GM10266 (cell line): ENCODE results near the gene ITGAV.

Experiments used
- DNase-seq: peaks from one replicate; pipeline ENCODE4 v3.0.0; 2012; ENCODE audit errors: extremely low spot score
- CTCF ChIP-seq: IDR thresholded peaks from 2 replicates; pipeline ENCODE4 v1.5.1; 2012; ENCODE audit warnings: mild to moderate bottlenecking, low read depth; ENCODE audit not compliant: control insufficient read depth, insufficient read depth; ENCODE audit errors: missing control alignments

Gene ITGAV

DNA sequence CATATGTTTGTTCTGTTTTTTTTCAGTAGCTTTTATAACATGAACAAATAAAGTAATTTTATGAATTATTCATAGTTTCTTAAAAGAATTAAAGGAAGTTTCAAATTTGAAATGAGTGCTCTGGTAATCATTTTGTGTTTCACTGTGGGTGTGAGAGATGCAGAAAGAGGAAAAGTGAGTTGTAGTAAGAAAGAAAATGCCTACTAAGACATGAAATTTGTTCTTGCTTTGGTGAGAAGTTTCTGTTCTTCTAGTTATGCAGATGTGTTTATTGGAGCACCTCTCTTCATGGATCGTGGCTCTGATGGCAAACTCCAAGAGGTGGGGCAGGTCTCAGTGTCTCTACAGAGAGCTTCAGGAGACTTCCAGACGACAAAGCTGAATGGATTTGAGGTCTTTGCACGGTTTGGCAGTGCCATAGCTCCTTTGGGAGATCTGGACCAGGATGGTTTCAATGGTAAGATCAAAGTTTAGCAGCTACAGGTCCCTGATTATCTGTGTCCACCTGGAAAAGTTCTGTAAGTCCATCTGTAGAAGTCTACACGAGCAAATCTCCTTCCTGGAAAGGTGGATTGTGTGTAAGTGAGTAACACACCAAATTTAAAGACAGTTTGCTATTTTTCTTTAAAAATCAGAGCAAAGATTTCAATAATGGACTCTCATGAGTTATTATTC lies 51.4 kb downstream of the ITGAV start:
- no peak for DNase-seq
- TF ChIP-seq CTCF: no peak

DNA sequence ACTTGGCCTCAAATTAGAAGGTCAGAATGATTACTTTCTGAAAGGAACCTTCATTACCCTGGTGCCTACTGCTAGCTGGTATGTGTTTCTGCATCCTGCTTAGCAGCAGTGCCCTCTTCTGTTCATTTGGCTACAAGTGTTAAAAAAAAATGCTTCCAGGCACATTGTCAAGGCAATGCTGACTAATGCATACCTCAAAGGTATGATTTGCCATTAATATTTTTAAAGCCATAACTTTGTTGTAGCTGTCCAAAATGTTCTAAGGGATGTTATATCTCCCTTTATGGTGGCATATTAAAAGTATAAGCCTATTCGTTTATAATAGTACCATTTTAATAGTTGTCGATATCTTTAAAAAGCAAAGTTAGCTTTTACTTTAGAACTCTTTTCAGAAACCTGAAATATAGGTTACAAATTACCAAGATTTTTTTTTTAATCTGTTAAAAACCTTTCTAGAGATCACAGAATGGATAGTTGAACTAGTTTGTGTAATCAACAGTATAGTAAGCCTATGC lies 52.0 kb downstream of the ITGAV start:
- DNase-seq: peak; percentile 35

DNA sequence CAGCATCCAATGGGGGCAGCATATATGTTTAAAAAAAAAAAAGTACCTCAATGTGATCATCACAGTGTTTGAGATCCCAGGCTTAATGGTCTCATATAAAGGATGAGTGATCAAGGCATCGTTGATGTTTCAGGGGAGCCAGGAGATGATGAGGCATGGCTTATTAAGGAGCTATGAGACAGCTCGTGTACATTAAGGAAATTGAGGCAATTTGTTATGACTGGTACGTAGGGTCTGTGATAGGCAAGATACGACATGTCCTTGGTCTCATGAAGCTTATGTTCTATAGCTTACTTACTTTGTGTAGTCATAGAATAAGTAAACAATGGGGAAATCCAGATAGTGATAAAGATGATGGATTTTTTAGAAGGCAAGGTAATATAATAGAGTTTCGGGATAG lies 54.9 kb downstream of the ITGAV start:
- DNase-seq: no peak
- TF ChIP-seq CTCF: no peak

More for the DNA sequence above, 52.0 kb downstream of the ITGAV start:
- TF ChIP-seq CTCF: peak; percentile 76

GRCh38 chr2:186645999-186646398 lies 56.1 kb downstream of the ITGAV start:
- TF ChIP-seq CTCF: no peak

GRCh38 chr2:186648130-186648529 lies 58.3 kb downstream of the ITGAV start:
- no peak for DNase-seq
- TF ChIP-seq CTCF: no peak

More at GRCh38 chr2:186645999-186646398, 56.1 kb downstream of the ITGAV start:
- DNase-seq: no peak

GRCh38 chr2:186653511-186653910 lies 63.7 kb downstream of the ITGAV start:
- TF ChIP-seq CTCF: no peak
- DNase-seq: no peak

DNA sequence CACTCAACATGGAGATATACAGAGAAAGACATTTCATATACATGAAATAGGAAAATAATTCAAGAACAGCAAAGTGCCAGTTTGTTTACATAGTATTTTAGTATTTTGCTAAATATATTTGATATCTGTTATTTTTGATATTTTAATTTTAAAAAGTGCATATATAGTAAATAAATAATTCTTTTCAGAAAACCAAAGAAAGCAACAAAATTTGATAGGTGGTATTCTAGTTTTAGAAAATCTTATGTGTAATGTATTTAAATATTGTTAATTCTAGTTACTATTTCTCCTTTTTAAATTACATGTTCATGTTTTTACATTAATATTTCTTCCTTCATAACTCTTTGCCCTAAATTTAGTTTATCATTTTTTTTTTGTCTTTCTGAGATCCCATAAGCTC lies 69.5 kb downstream of the ITGAV start:
- DNase-seq: no peak

More for the DNA sequence above, 69.5 kb downstream of the ITGAV start:
- no peak for TF ChIP-seq CTCF
